ENCODE data around the gene POLD1.

POLD1 gene

DNA sequence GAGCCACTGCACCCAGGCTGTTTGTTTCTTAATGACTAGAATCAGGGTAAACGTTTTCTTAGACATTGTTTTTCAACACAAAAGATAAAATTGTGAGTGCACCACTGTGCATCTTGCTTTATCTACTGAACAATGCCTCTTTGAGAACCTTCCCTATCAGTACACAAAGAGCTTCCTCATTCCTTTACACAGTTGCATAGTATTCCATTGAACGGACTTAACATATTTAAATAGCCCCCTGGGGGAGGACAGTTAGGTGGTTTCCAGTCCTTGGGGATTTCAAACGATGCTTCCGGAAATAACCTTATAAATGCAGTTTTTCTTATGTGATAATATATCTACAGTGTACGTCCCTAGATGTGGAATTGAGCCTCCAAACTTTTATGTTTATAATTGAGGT, 8.6 kb downstream of the POLD1 start:
- DNase-seq: no peak

DNA sequence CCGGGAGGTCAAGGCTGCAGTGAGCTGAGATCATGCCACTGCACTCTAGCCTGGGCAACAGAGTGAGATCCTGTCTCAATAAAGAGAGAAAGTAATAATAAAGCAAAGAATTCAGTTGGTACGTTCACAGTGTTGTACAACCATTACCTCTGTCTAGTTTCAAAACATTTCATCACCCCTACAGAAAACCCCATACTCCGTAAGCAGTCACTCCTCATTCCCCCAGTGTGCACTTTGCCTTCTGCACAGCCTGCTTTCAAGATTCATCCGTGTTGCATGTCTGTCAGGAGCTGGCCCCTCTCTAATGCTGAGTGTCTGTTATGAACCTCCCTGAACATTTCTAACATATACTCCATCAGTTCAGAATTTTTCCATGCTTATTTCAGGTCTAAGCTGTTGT, 9.4 kb downstream of the POLD1 start:
- DNase-seq: no peak

DNA sequence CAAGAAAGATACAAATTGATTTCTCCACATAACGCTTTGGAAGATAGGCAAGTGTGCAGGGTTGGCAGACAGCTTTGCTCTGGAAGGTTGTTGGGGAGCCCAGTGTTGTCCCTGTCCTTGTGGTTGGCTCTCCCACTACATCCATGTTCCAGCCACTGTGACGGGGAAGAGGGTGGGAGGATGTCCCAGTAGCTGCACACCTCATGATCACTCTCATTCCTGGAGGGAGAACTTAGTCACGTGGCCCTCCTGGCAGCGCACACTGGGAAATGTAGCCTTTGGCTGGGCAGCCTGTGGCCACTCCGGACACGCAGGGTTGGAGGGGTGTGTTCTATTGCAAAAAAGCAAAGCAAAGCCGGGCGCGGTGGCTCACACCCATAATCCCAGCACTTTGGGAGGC, 9.9 kb downstream of the POLD1 start:
- DNase-seq: no peak

GRCh38 chr19:50398675-50399367, 14.7 kb downstream of the POLD1 start:
- no peak for DNase-seq

GRCh38 chr19:50399368-50399745, 15.2 kb downstream of the POLD1 start:
- DNase-seq: no peak

DNA sequence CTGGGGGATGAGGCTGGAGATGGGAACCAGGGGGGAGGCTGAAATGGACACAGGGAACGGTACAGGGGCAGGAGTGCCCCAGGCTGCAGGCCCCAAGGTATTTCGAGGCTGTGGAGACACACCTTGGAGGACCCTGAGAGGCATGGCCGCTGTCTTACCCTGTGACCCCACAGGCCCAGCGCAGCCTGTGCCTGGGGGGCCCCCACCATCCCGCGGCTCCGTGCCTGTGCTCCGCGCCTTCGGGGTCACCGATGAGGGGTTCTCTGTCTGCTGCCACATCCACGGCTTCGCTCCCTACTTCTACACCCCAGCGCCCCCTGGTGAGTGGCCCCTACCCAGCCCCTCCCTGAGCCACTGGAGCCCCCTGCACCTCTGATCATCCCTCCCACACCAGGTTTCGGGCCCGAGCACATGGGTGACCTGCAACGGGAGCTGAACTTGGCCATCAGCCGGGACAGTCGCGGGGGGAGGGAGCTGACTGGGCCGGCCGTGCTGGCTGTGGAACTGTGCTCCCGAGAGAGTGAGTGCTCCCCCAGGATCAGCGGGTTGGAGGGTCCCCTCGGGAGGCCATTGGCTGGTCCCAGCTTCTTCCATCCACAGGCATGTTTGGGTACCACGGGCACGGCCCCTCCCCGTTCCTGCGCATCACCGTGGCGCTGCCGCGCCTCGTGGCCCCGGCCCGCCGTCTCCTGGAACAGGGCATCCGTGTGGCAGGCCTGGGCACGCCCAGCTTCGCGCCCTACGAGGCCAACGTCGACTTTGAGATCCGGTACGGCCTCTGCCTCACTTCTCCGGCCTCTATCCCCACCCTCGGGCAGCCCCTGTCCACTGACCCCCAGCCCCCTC, 17.7 kb downstream of the POLD1 start:
- no peak for DNase-seq

DNA sequence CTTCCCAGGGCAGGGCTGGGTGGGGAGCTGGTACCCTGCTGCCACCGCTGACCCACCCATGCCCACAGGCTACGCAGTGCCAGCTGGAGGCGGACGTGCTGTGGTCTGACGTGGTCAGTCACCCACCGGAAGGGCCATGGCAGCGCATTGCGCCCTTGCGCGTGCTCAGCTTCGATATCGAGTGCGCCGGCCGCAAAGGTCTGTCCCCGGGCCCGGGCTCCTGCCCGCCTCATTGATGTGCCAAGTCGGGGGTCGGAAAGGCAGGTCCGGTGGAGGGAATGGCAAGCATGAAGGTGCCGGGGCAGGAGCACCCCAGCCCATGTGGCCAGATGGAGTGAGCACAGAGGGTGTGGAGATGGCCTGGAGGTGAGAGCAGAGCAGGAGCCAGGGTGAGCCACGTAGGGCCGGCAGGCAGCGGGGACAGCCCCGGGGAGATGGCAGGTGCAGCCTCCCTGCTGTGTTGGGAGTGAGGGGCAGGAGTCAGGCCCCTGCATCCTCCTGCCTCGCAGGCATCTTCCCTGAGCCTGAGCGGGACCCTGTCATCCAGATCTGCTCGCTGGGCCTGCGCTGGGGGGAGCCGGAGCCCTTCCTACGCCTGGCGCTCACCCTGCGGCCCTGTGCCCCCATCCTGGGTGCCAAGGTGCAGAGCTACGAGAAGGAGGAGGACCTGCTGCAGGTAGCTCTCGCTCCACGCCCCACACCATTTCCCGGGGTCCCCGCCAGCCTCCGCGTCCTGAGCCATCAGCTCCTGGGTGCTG, 18.6 kb downstream of the POLD1 start:
- DNase-seq: no peak

- DNase-seq: no peak
Observed at GRCh38 chr19:50406156-50406820, 22.1 kb downstream of the POLD1 start.

DNA sequence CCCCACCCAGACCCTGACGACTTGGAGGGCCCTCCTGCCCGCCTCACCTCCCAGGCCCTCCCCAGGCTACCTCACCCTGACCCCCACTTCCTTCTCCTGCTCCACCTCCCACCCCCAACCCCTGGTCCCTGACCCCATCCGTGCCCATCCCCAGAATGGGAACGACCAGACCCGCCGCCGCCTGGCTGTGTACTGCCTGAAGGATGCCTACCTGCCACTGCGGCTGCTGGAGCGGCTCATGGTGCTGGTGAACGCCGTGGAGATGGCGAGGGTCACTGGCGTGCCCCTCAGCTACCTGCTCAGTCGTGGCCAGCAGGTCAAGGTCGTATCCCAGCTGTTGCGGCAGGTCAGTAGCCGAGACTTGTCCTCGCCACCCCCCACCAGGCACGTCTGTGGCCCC, 22.7 kb downstream of the POLD1 start:
- DNase-seq: no peak

- no peak for DNase-seq
Observed at GRCh38 chr19:50409347-50409746, 25.2 kb downstream of the POLD1 start.

DNA sequence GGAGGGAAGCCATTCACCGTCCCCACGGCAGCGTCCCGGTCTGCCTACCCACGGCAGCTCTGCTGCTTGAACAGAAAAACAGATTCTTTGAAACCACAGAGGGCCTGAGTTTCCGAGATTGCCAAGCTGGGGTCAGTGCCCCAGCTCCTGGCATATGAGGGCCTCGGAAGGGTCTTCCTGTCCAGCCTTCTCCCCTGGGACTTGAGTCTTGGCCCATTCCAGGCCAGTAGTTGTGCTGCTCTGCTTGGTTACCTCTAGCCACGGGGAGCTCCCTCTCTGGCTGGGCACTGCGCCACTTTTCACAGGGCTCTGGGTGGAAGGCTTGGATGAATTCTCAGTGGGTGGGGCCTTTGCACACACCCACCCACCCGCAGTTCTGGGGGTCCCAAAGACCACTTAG, 26.0 kb downstream of the POLD1 start:
- DNase-seq: no peak

- no peak for DNase-seq
Observed at GRCh38 chr19:50412419-50412818, 28.3 kb downstream of the POLD1 start.

DNA sequence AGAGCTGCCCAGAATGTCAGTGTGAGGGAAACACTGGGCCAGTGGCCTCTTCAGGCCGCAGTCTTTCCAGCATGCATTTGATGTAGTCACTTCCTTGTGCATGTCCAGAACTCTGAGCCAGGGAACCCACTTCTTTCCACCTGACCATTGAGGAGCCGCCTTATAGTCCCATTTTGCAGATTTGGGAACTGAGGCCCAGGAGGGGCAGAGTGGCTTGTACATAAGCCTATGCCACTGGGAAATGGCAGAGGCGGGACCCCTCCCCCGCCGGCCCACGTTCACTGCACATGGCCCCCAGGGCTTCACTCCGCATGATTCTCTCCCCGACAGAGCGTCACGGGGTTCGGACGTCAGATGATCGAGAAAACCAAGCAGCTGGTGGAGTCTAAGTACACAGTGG, 28.9 kb downstream of the POLD1 start:
- no peak for DNase-seq

GRCh38 chr19:50413531-50413930, 29.4 kb downstream of the POLD1 start:
- DNase-seq: no peak

DNA sequence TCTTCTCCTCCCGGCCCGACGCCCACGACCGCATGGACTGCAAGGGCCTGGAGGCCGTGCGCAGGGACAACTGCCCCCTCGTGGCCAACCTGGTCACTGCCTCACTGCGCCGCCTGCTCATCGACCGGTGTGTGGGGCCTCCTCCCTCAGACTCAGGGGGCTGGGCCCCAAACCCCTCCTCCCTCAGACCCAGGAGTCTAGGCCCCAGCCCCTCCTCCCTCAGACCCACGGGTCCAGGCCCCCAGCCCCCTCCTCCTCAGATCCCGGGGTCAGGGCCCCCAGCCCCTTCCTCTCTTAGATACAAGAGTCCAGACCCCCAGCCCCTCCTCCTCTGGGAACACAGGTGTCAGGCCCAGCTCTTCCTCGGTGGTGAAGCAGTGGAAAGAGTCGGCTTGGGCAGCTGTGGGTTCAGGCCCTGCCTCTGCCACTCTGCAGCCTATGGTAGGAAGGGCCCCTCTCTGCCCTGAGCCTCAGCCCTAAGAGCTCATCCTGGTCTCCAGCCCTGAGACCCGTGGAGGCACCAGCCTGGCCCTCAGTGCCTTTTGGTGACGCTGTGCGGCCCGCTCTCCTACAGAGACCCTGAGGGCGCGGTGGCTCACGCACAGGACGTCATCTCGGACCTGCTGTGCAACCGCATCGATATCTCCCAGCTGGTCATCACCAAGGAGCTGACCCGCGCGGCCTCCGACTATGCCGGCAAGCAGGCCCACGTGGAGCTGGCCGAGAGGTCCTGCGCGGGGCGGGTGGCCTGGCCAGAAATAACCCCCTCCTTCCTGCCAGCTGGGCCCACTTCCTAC, 30.9 kb downstream of the POLD1 start:
- peak; percentile 81 to 84 for DNase-seq

DNA sequence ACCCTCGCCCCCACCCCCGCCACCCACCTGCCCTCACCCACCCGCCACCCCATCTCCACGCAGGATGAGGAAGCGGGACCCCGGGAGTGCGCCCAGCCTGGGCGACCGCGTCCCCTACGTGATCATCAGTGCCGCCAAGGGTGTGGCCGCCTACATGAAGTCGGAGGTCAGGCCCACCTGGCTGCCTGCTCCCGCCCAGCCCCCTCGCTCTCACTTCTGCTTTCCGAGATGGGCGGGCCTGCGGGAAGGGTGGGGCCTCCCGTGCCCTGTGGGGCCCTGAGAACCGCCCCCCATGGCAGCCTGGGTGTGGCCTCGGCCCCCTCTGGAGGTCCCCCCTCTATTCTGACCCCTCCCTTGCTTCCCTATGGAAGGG, 31.5 kb downstream of the POLD1 start:
- peak; percentile 21 to 88 for DNase-seq

- DNase-seq: no peak
Observed at GRCh38 chr19:50416034-50416977, 32.2 kb downstream of the POLD1 start.

DNA sequence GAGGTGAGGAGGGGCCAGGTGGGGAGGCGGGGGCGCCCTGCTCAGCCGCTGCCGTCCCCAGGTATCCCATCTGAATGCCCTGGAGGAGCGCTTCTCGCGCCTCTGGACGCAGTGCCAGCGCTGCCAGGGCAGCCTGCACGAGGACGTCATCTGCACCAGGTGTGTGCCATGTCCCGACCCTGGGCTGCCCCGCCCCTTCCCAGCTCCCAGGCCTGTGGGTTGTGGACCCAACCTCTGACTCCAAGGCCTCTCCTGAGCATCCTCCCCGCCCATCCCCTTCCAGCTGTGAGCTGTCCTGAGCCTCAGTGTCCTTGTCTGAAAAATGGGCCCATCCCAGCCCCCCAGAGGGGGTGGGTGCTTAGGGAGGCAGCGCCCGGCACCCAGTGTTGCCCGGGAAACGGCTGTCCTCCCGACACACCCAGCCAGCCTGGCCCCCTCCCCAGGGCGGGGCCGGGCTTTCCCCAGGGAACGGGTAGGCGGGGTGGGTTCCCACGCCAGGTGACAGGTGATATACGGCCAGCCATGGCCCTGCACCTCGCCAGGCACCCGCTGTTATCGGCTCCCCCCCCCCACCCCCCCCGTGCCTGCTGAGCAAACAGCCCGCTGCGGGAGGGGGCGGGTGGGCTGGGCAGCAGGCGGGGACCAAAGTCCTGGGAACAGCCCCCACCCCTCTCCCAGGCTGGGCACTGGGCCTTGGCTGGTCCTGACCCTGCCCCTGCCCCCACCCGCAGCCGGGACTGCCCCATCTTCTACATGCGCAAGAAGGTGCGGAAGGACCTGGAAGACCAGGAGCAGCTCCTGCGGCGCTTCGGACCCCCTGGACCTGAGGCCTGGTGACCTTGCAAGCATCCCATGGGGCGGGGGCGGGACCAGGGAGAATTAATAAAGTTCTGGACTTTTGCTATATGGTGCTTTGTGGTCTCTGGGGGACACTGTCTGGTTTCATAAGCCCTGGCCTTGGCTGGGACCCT, 33.2 kb downstream of the POLD1 start:
- DNase-seq: peak in 1 of 2 donors; percentile 56

DNA sequence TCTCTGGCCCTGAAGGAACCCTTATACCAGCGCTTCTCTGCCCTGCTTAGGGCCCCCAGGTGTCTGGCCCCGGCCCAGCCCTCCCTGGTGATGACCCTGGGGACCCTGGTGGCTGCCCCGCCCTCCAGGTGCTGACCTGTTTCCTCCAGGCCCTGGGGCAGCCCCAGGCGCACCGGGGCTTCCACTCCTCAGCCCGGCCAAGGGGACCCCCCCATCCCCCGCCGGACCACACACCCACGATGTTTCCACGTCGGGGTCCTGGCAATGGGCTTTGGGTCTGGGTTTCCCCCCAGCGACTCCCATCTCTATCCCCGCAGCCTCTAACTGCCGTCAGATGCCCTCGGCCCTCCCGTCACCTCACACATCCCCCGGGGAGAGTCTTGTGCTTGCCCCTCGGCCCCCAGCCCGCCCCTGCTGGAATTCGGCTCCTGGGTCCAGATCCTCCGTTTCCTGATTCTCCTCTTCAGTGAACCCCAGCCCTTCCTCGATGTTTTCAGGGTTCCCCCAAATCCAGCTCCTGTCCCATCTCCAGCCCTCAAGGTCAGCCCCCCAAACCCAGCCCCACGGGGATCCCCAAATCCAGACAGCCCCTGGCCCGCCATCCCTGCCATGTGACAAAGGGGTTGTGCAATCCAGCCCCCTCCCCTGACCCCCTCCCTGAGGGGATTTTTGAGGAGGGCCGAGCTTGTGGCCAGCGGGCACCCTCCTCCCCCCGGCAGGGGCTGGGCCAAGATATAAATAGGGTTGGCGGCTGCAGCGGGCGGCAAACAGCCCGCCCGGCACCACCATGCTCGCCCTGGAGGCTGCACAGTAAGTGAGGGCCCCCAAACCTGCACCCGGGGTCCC, 34.3 kb downstream of the POLD1 start, which contains the start of gene SPIB:
SPIB (plus strand) TSS at position 763 of the 846 bp plus-strand sequence; CDS start at position 788, 25 bp downstream.
- peak in 1 of 2 donors; percentile 67 for DNase-seq

Measured in CD4-positive, alpha-beta T cell treated with Interleukin-1 beta for 1 hour (primary cell).